Umbilical cord (tissue), 2 donors: ENCODE measurements around the gene PSME2. TPM values are rescaled to one million over a fixed set of nuclear protein-coding genes. Genes with fewer than 3 reads are reported as not detected.
A peak's percentile ranks its signal among the peaks of the same experiment; 100 is the strongest.
"Not testable (repeated sequence)": the region's sequence is repeated elsewhere in the genome, so short reads cannot be mapped to it uniquely, and the experiment has no call there.

ENCODE experiments used
- DNase-seq: peaks from one replicate; pipeline ENCODE4 v3.0.0-alpha.2; 2015; ENCODE audit warnings: low spot score
- total RNA-seq: library from RNA; depleted of rRNA; stranded (reverse); fragments of >200 nt; gene quantifications from one replicate; pipeline ENCODE4 v1.2.3, GENCODE V29; 2014; ENCODE audit warnings: low replicate concordance; ENCODE audit not compliant: insufficient read depth

PSME2 gene
- total RNA-seq, 1 donor from 2014 or later, result 17.1 TPM

GRCh38 chr14:24115422-24116127 is 30.8 kb downstream of the PSME2 start:
- DNase-seq, result no peak

DNA sequence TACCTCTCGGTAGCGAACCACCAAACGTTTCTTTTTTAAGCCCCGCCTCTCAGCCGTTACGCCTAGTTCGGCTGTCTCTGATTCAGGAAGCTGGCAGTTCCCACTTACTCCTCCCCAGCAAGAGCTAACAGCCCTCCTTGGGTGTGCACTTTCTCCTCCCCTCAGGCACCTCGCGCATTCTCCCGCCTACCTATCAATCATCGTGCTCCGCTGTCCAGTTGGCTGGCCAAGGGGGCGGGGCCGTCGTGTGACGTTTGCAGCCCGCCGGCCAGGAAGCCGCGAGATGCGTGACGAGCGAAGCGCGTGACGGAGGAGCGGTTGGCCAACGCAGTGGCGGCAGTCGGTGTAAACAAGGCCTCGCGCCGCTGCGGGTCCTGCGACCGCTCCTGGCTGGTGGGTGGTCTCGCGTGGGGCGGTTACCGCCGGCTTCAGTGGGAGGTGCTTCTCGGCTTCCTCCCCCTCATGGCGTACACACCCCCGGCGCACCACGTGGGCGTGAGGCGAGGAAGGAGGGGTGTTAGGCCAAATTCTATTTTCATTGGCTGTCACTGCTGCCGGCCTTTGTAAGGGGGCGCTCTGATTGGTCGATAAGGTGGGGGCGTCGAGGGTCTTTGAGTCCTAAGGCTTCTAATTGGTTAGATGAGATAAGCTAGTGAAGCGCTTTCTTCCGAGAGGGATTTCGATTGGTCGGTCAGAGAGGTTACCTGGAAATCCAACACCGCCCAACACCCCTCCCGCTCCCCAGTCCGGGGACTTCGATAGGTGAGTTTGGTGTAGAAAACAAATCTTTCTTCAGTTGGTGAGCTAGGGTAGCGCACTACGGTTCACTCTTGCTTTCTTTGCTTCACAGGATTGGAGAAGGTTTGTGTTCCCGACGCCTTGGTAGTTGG is 31.6 kb downstream of the PSME2 start, which contains the start of the genes DCAF11 and NRL:
Gene DCAF11 (plus strand): TSS at position 246 of the 890 bp plus-strand sequence. CDS start 818 bp downstream, outside the sequence.
Gene NRL (minus strand): TSS at position 418 of the 890 bp plus-strand sequence. CDS start 32,101 bp downstream, outside the sequence.
- peak; percentile 100 for DNase-seq

DNA sequence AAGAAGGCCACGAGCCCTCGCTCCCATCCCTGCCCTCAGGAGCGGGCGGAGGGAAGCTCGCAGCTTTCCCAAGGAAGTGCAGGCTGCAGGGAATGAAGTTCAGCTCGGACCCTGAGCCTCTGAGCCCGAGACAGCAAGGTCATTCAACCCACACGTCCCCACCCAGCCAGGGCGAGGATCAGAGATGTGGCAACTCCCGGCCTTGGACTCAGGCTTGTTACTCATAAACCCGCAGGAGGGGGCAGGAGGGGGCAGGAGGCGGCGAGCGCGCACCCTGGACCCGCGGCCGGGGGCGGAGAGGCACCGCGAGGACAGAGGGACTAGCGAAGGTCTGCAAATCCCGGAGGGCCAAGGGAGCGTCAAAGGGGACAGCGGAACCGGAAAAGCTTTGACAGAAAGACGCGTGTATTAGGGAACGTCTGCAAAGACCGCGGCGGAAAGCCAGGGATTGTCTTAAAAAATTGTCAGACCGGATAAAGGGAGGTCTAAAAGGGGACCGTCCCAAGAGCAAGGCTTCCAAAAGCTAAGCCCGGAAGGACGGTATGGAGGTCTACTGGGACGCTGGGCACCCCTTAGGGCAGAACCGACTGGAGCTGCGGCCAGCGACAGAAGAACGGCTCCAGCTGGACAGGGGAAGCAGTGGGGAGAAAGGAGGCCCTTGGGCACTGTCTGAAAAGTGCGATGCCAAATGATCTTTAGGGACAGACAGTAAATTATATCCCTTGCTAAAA is 32.4 kb downstream of the PSME2 start:
- peak; percentile 95 for DNase-seq

GRCh38 chr14:24113379-24113800 is 33.0 kb downstream of the PSME2 start:
- DNase-seq, result no peak

DNA sequence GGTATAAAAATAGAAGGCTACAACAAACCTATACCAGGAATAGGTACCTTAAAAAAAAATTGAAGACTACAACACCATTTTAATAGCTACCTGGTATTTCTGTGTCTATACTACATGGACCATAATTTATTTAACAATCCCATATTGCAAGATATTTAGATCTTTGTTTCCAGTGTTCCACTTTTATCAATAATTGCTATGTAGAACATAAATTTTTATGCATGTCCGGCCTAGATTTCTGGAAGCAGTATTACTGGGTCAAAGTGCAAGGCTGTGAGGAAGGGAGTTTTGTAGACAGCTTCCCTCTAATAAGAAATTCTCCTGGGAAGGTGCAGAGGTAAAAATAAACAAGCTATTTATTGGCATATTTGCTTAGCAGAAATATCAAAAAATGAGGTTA is 35.9 kb downstream of the PSME2 start:
- DNase-seq, result no peak

GRCh38 chr14:24110060-24110459 is 36.4 kb downstream of the PSME2 start:
- no peak for DNase-seq

- no peak for DNase-seq
Measured at GRCh38 chr14:24108336-24108874, 38.0 kb downstream of the PSME2 start.

- no peak for DNase-seq
Measured at GRCh38 chr14:24106672-24107271, 39.6 kb downstream of the PSME2 start.

DNA sequence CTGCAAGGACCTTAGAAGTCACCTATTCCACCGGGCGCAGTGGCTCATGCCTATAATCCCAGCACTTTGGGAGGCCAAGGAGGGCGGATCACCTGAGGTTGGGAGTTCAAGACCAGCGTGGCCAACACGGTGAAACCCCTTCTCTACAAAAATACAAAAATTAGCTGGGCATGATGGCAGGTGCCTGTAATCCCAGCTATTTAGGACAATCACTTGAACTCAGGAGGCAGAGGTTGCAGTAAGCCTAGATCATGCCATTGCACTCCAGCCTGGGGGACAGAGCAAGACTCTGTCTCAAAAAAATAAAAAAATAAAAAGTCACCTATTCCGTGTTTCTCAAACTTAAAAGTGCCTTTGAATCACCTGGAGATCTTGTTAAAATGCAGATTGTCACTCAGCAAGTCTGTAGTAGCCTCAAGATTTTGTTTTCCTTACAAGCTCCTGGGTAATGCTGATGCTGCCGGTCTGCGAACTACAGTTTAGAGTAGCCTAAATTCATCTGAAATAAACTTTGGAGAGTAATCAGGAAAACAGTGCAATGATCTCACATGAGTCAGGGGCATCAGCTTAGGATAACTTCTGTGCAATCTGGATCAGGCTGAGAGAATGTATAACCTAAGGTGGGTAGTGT is 40.7 kb downstream of the PSME2 start:
- DNase-seq, result not testable (repeated sequence)

DNA sequence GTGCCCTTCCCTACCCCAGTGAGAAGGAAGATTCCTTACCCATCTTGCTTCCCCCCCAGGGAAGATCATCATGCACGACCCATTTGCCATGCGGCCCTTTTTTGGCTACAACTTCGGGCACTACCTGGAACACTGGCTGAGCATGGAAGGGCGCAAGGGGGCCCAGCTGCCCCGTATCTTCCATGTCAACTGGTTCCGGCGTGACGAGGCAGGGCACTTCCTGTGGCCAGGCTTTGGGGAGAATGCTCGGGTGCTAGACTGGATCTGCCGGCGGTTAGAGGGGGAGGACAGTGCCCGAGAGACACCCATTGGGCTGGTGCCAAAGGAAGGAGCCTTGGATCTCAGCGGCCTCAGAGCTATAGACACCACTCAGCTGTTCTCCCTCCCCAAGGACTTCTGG is 43.0 kb downstream of the PSME2 start:
- DNase-seq, result no peak

DNA sequence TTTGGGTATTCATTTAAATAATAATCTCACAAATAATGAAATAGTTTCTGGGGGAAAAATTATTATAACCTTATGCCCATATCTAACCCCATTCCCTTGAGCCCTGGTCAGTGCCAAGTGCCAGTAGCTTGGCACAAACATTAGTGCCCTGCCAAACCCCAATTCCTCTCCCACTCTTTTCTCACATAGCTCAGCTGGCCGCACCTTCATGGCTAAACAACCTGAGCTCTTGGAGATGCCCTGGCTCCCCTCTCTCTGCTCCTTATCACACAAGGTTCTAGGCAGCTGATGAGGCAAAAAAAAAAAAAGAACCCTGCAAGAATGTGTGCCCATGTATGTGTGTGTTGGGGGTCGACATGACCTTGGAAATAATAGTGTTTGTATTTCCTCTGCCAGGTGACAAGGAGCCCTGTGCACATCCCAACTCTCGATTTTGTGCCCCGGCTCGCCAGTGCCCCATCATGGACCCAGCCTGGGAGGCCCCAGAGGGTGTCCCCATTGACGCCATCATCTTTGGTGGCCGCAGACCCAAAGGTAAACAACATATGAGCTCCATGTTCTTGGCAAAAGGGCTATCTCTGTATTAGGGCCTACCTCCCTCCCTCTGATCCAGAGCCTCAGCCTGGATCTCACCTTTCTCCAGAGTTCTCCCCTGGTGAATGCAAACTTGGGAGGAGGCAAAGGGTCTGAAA is 43.9 kb downstream of the PSME2 start:
- no peak for DNase-seq

- DNase-seq, result no peak
Measured at GRCh38 chr14:24100982-24101494, 45.4 kb downstream of the PSME2 start.

DNA sequence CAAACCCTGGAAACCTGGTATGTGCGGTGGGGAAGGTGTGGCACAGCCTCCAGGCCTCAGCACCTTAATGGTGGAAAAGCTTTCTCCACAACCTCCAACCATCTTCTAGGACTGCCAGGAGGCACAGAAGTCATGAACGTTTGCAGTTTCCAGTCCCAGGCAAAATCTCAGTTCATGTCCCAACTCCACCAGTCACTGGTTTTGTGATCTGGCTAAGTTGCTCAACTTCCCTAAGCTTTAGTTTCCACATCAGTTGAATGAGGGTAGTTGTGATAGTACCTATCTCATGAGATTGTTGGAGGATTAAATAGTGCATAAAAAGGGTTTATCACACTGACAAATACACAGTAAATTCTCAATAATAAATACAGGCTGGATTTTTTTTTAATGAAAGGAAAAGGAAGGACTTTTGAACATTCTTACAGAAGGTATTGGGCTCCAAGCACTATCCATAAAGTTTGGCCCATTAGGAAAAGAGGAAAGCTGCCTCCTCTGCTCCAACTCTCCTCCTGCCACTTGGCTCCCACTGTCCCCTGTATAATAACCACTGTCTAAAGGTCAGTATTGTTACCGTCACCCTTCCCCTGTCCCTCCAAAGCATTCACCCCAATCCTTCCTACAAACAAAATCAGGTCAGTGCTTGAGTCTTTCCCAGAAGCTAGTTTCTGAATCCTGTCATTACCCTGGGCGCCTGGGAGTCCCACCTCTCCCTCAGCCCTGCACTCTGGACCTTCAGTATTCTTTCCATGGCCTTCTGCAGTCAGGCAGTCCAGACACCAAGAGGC is 46.0 kb downstream of the PSME2 start:
- no peak for DNase-seq

GRCh38 chr14:24098927-24099813 is 47.2 kb downstream of the PSME2 start:
- no peak for DNase-seq

- DNase-seq, result no peak
Measured at GRCh38 chr14:24098229-24098926, 48.0 kb downstream of the PSME2 start.

- no peak for DNase-seq
Measured at GRCh38 chr14:24096545-24097181, 49.7 kb downstream of the PSME2 start.
